HepG2 (cell line): ENCODE data around the gene RBM12. TPM values are rescaled to one million over a fixed set of nuclear protein-coding genes. Genes with fewer than 3 reads are reported as not detected.
A peak's percentile ranks its signal among the peaks of the same experiment; 100 is the strongest.

Experiments used
- ARNT2 ChIP-seq: sonication (generic); formaldehyde crosslinking; IDR thresholded peaks from 2 replicates; pipeline ENCODE4 v1.8.0; 2022; ENCODE audit warnings: mild to moderate bottlenecking, low read depth, missing genetic modification reagents, moderate library complexity
- BCL6 ChIP-seq: IDR thresholded peaks from 2 replicates; pipeline ENCODE4 v1.6.1; 2016; ENCODE audit warnings: missing genetic modification reagents, missing compliant biosample characterization
- BHLHE40 ChIP-seq: IDR thresholded peaks from 2 replicates; pipeline ENCODE4 v1.6.1; 2011; ENCODE audit warnings: low read length, improper control_type of control experiment
- EP300 ChIP-seq, 3 experiments: sonication (generic) in 1 of 3; formaldehyde crosslinking in 1 of 3; IDR thresholded peaks; 2 replicates each; pipeline versions ENCODE4 v1.5.1 to v1.6.1; 2011 to 2020; ENCODE audit warnings: low read depth in 2 of 3, low read length in 2 of 3, borderline replicate concordance in 1 of 3, improper control_type of control experiment in 1 of 3, mild to moderate bottlenecking in 1 of 3, missing genetic modification reagents in 1 of 3, moderate library complexity in 1 of 3
- GTF3A ChIP-seq: sonication (generic); formaldehyde crosslinking; conservative IDR thresholded peaks from 2 replicates; pipeline ENCODE4 v1.4.0; 2020; ENCODE audit warnings: mild to moderate bottlenecking, missing genetic modification reagents
- KLF11 ChIP-seq: IDR thresholded peaks from 2 replicates; pipeline ENCODE4 v1.6.1; 2016; ENCODE audit warnings: missing compliant biosample characterization
- MXD4 ChIP-seq: IDR thresholded peaks from 2 replicates; pipeline ENCODE4 v1.6.1; 2016; ENCODE audit warnings: mild to moderate bottlenecking, missing biosample characterization, missing genetic modification reagents
- MYC ChIP-seq: sonication (generic); formaldehyde crosslinking; IDR thresholded peaks from 2 replicates; pipeline ENCODE4 v1.9.0; 2021; ENCODE audit warnings: missing genetic modification reagents, borderline replicate concordance
- NFE2 ChIP-seq: sonication (generic); formaldehyde crosslinking; IDR thresholded peaks from 2 replicates; pipeline ENCODE4 v1.4.0; 2020; ENCODE audit warnings: missing genetic modification reagents
- PHF21A ChIP-seq: sonication (generic); formaldehyde crosslinking; IDR thresholded peaks from 2 replicates; pipeline ENCODE4 v1.5.0; 2020; ENCODE audit warnings: mild to moderate bottlenecking, missing genetic modification reagents
- PITX1 ChIP-seq: sonication (generic); formaldehyde crosslinking; IDR thresholded peaks from 2 replicates; pipeline ENCODE4 v1.5.1; 2020; ENCODE audit warnings: mild to moderate bottlenecking, missing genetic modification reagents
- RXRB ChIP-seq: IDR thresholded peaks from 2 replicates; pipeline ENCODE4 v1.6.1; 2016; ENCODE audit warnings: borderline replicate concordance, missing genetic modification reagents, missing compliant biosample characterization
- SNAPC2 ChIP-seq: sonication (generic); formaldehyde crosslinking; IDR thresholded peaks from 2 replicates; pipeline ENCODE4 v1.8.1; 2022; ENCODE audit warnings: mild to moderate bottlenecking, missing genetic modification reagents
- SOX5 ChIP-seq: IDR thresholded peaks from 2 replicates; pipeline ENCODE4 v1.6.1; 2016; ENCODE audit warnings: borderline replicate concordance
- ZFY ChIP-seq: sonication (generic); formaldehyde crosslinking; IDR thresholded peaks from 2 replicates; pipeline ENCODE4 v1.4.0; 2020; ENCODE audit warnings: missing genetic modification reagents
- ZNF20 ChIP-seq: sonication (generic); formaldehyde crosslinking; IDR thresholded peaks from 2 replicates; pipeline ENCODE4 v1.4.0; 2020; ENCODE audit warnings: mild to moderate bottlenecking, moderate library complexity, missing genetic modification reagents
- ZNF331 ChIP-seq: sonication (generic); formaldehyde crosslinking; IDR thresholded peaks from 2 replicates; pipeline ENCODE4 v1.4.0; 2020; ENCODE audit warnings: missing genetic modification reagents
- polyA plus RNA-seq, 8 experiments: library from polyadenylated mRNA; depleted of rRNA in 3 of 8; stranded (reverse) in 7 of 8; unstranded in 1 of 8; fragments of >200 nt; fragmentation: Illumina TruSeq in 4 of 8; extraction: Trizol in 4 of 8; gene quantifications; 2 replicates each; pipeline versions ENCODE4 v1.2.1 to v1.2.3, GENCODE V29; 2011 to 2016; ENCODE audit warnings: low read depth in 4 of 8, missing spikeins in 1 of 8, mixed read lengths in 1 of 8; ENCODE audit not compliant: insufficient read depth in 1 of 8
- total RNA-seq, 5 experiments: library from RNA; depleted of rRNA; stranded (reverse); fragments of >200 nt; fragmentation: Illumina TruSeq; extraction: Trizol; gene quantifications; 2 replicates each; pipeline ENCODE4 v1.2.3, GENCODE V29; 2016; ENCODE audit warnings: low read depth in 1 of 5
- TF ChIP-seq, protein P1 (sequence below): sonication (generic); formaldehyde crosslinking; IDR thresholded peaks from 2 replicates; pipeline ENCODE4 v1.4.0; 2020; ENCODE audit warnings: mild to moderate bottlenecking, missing genetic modification reagents
- TF ChIP-seq, protein P2 (sequence below): IDR thresholded peaks from 2 replicates; pipeline ENCODE4 v1.6.1; 2016; ENCODE audit warnings: mild to moderate bottlenecking
- TF ChIP-seq, protein P3 (sequence below): sonication (generic); formaldehyde crosslinking; IDR thresholded peaks from 2 replicates; pipeline ENCODE4 v1.5.1; 2020; ENCODE audit warnings: missing genetic modification reagents, mild to moderate bottlenecking, borderline replicate concordance
- TF ChIP-seq, protein P4 (sequence below): sonication (generic); formaldehyde crosslinking; IDR thresholded peaks from 2 replicates; pipeline ENCODE4 v1.9.0; 2021; ENCODE audit warnings: missing genetic modification reagents, borderline replicate concordance

RBM12 gene
- total and polyA plus RNA-seq, 2 of the 13 experiments (the other 11 are each of a cell fraction or from before 2014, with no cell fraction given): 97.9 to 104 TPM

DNA sequence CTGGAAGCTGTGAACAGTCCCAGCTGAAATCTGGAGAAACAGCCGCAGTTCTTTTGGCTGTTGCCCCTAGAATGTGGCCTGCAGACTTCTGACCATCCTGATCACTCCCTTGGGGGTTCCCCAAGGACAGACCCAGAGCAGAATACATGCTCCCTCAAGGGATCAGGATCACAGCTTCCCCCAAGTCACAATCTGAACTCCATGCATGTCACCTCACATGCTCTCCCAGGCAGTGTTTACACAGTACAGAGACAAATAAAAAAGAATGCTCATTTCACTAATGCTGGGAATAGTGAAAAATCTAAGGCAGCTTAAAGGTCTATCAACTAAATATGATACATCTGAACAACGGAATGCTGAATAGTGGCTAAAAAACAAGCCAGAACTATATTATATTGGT, 28.6 kb downstream of the RBM12 start (continued):
- TF ChIP-seq, protein P1, sequence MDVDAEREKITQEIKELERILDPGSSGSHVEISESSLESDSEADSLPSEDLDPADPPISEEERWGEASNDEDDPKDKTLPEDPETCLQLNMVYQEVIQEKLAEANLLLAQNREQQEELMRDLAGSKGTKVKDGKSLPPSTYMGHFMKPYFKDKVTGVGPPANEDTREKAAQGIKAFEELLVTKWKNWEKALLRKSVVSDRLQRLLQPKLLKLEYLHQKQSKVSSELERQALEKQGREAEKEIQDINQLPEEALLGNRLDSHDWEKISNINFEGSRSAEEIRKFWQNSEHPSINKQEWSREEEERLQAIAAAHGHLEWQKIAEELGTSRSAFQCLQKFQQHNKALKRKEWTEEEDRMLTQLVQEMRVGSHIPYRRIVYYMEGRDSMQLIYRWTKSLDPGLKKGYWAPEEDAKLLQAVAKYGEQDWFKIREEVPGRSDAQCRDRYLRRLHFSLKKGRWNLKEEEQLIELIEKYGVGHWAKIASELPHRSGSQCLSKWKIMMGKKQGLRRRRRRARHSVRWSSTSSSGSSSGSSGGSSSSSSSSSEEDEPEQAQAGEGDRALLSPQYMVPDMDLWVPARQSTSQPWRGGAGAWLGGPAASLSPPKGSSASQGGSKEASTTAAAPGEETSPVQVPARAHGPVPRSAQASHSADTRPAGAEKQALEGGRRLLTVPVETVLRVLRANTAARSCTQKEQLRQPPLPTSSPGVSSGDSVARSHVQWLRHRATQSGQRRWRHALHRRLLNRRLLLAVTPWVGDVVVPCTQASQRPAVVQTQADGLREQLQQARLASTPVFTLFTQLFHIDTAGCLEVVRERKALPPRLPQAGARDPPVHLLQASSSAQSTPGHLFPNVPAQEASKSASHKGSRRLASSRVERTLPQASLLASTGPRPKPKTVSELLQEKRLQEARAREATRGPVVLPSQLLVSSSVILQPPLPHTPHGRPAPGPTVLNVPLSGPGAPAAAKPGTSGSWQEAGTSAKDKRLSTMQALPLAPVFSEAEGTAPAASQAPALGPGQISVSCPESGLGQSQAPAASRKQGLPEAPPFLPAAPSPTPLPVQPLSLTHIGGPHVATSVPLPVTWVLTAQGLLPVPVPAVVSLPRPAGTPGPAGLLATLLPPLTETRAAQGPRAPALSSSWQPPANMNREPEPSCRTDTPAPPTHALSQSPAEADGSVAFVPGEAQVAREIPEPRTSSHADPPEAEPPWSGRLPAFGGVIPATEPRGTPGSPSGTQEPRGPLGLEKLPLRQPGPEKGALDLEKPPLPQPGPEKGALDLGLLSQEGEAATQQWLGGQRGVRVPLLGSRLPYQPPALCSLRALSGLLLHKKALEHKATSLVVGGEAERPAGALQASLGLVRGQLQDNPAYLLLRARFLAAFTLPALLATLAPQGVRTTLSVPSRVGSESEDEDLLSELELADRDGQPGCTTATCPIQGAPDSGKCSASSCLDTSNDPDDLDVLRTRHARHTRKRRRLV (CRISPR knock-in tag): no peak
- TF ChIP-seq, protein P2, sequence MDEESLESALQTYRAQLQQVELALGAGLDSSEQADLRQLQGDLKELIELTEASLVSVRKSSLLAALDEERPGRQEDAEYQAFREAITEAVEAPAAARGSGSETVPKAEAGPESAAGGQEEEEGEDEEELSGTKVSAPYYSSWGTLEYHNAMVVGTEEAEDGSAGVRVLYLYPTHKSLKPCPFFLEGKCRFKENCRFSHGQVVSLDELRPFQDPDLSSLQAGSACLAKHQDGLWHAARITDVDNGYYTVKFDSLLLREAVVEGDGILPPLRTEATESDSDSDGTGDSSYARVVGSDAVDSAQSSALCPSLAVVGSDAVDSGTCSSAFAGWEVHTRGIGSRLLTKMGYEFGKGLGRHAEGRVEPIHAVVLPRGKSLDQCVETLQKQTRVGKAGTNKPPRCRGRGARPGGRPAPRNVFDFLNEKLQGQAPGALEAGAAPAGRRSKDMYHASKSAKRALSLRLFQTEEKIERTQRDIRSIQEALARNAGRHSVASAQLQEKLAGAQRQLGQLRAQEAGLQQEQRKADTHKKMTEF (CRISPR knock-in tag): peak; percentile 39; the same call in 1 of the 2 replicates
- TF ChIP-seq KLF11 (CRISPR knock-in tag): no peak
- no peak; the same call in 1 of the 2 replicates for TF ChIP-seq SOX5
- TF ChIP-seq, protein P3, sequence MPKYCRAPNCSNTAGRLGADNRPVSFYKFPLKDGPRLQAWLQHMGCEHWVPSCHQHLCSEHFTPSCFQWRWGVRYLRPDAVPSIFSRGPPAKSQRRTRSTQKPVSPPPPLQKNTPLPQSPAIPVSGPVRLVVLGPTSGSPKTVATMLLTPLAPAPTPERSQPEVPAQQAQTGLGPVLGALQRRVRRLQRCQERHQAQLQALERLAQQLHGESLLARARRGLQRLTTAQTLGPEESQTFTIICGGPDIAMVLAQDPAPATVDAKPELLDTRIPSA (CRISPR knock-in tag): no peak
- peak; percentile 26; the same call in 1 of the 2 replicates for TF ChIP-seq PHF21A (CRISPR knock-in tag)
- TF ChIP-seq ZFY (CRISPR knock-in tag): peak; percentile 26; the same call in 1 of the 2 replicates
- TF ChIP-seq ARNT2 (CRISPR knock-in tag): no peak
- TF ChIP-seq MYC: no peak
- TF ChIP-seq EP300 (IDR thresholded peaks at IDR 0.05; ENCODE audit: low read depth in 2 of 2, low read length in 2 of 2): 0 out of 4 replicates have a peak, but pooled peaks of 1 of the 2 experiments have one; percentile 33
- TF ChIP-seq EP300 (CRISPR knock-in tag; IDR thresholded peaks at IDR 0.05; ENCODE audit: borderline replicate concordance): no peak
- TF ChIP-seq, protein P4, sequence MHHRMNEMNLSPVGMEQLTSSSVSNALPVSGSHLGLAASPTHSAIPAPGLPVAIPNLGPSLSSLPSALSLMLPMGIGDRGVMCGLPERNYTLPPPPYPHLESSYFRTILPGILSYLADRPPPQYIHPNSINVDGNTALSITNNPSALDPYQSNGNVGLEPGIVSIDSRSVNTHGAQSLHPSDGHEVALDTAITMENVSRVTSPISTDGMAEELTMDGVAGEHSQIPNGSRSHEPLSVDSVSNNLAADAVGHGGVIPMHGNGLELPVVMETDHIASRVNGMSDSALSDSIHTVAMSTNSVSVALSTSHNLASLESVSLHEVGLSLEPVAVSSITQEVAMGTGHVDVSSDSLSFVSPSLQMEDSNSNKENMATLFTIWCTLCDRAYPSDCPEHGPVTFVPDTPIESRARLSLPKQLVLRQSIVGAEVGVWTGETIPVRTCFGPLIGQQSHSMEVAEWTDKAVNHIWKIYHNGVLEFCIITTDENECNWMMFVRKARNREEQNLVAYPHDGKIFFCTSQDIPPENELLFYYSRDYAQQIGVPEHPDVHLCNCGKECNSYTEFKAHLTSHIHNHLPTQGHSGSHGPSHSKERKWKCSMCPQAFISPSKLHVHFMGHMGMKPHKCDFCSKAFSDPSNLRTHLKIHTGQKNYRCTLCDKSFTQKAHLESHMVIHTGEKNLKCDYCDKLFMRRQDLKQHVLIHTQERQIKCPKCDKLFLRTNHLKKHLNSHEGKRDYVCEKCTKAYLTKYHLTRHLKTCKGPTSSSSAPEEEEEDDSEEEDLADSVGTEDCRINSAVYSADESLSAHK (CRISPR knock-in tag): no peak
- no peak; the same call in 1 of the 2 replicates for TF ChIP-seq NFE2
- TF ChIP-seq BCL6 (CRISPR knock-in tag): 0 out of 2 replicates have a peak, but pooled peaks have one; percentile 12
- TF ChIP-seq ZNF20 (CRISPR knock-in tag): no peak
- no peak for TF ChIP-seq ZNF331 (CRISPR knock-in tag)
- TF ChIP-seq MXD4 (CRISPR knock-in tag): peak; percentile 36; the same call in 1 of the 2 replicates
- no peak for TF ChIP-seq SNAPC2 (CRISPR knock-in tag)
- peak; percentile 43; the same call in 1 of the 2 replicates for TF ChIP-seq BHLHE40
- TF ChIP-seq GTF3A: no peak
- TF ChIP-seq PITX1: no peak
- peak; percentile 89 for TF ChIP-seq RXRB (CRISPR knock-in tag)
